Thymus (tissue), 11 donors: ENCODE measurements around the gene ZNF740. TPM values are rescaled to one million over a fixed set of nuclear protein-coding genes. Genes with fewer than 3 reads are reported as not detected.
"Not testable (repeated sequence)": the region's sequence is repeated elsewhere in the genome, so short reads cannot be mapped to it uniquely, and the experiment has no call there.

Experiments
- DNase-seq, 9 donors: peaks; one replicate each; pipeline ENCODE4 v3.0.0-alpha.2; 2013; ENCODE audit warnings: low spot score in 9 of 9, low read depth in 6 of 9, missing footprints in 1 of 9
- H3K27ac ChIP-seq, 2 donors: one replicate each; pipeline ENCODE4 v1.5.1; 2013; ENCODE audit warnings: control low read depth in 1 of 2, low read depth in 1 of 2, low read length in 1 of 2, mild to moderate bottlenecking in 1 of 2, moderate library complexity in 1 of 2
- H3K27me3 ChIP-seq, 2 donors: one replicate each; pipeline ENCODE4 v1.5.1; 2013; ENCODE audit warnings: low read length in 1 of 2; ENCODE audit not compliant: control insufficient read depth in 2 of 2, insufficient read depth in 1 of 2
- H3K36me3 ChIP-seq, 2 donors: one replicate each; pipeline ENCODE4 v1.5.1; 2013; ENCODE audit warnings: low read length in 1 of 2, mild to moderate bottlenecking in 1 of 2, moderate library complexity in 1 of 2; ENCODE audit not compliant: control insufficient read depth in 2 of 2, insufficient read depth in 2 of 2
- H3K4me1 ChIP-seq, 2 donors: one replicate each; pipeline ENCODE4 v1.5.1; 2013; ENCODE audit warnings: low read length in 2 of 2; ENCODE audit not compliant: control insufficient read depth in 2 of 2, insufficient read depth in 2 of 2
- H3K4me3 ChIP-seq, 2 donors: one replicate each; pipeline ENCODE4 v1.5.1; 2013; ENCODE audit warnings: low read length in 2 of 2, control low read depth in 1 of 2, mild to moderate bottlenecking in 1 of 2
- H3K9me3 ChIP-seq, 2 donors: one replicate each; pipeline ENCODE4 v1.5.1; 2013; ENCODE audit warnings: low read length in 1 of 2, mild to moderate bottlenecking in 1 of 2; ENCODE audit not compliant: control insufficient read depth in 2 of 2, insufficient read depth in 1 of 2
- WGBS: extraction: QIAGEN DNeasy Blood & Tissue Kit; methylation state at CpG from one replicate; pipeline ENCODE4 v1.1.7; 2013; 5-methylcytosine and 5-hydroxymethylcytosine counted together
- polyA plus RNA-seq: library from polyadenylated mRNA; stranded (reverse); fragments of 200-250 nt; gene quantifications from one replicate; pipeline ENCODE4 v1.2.3, GENCODE V29; 2013
- total RNA-seq: library from RNA; stranded (reverse); fragments of 120-200 nt; gene quantifications from one replicate; pipeline ENCODE4 v1.2.4, GENCODE V29; 2013
- donor health status: healthy.

ZNF740 gene
- total and polyA plus RNA-seq, 2 donors, result 10.3 to 22.6 TPM

GRCh38 chr12:53152390-53152789 is 28.1 kb upstream of the ZNF740 start:
- no peaks in the 10 kb centered on the region for H3K27me3 ChIP-seq
- H3K4me3 ChIP-seq, result no peak overlapping the region
- DNase-seq, result no peak
- no peaks in the 10 kb centered on the region for H3K36me3 ChIP-seq
- H3K27ac ChIP-seq, result no peak overlapping the region
- no peaks in the 10 kb centered on the region for H3K9me3 ChIP-seq
- H3K4me1 ChIP-seq, result no peaks in the 10 kb centered on the region

- WGBS, result 23% methylated on average over 14 of the region's 14 CpGs
Measured at GRCh38 chr12:53159195-53159839, 21.2 kb upstream of the ZNF740 start.

GRCh38 chr12:53160000-53160399 is 20.5 kb upstream of the ZNF740 start:
- Histone ChIP-seq H3K9me3 (no peaks in the 10 kb centered on the region), H3K27me3 (no peaks in the 10 kb centered on the region), H3K4me1 (peaks cover 0 to 7% of the 10 kb centered on the region in 2 donors), H3K27ac (no peak overlapping the region), H3K36me3 (peaks cover 0 to 6% of the 10 kb centered on the region in 2 donors), H3K4me3 (no peak overlapping the region)
- DNase-seq, result no peak
- 94% methylated on average over 16 of the region's 16 CpGs for WGBS

More at GRCh38 chr12:53159195-53159839, 21.2 kb upstream of the ZNF740 start:
- no peak overlapping the region for H3K27ac ChIP-seq
- DNase-seq, result peak; percentile 43 to 91 (median 78)
- peaks cover 0 to 6% of the 10 kb centered on the region in 2 donors for H3K36me3 ChIP-seq
- no peak overlapping the region for H3K4me3 ChIP-seq
- no peaks in the 10 kb centered on the region for H3K9me3 ChIP-seq
- H3K27me3 ChIP-seq, result no peaks in the 10 kb centered on the region
- H3K4me1 ChIP-seq, result peaks cover 0 to 7% of the 10 kb centered on the region in 2 donors

GRCh38 chr12:53160673-53161072 is 19.8 kb upstream of the ZNF740 start:
- Histone ChIP-seq H3K27me3 (no peaks in the 10 kb centered on the region), H3K9me3 (no peaks in the 10 kb centered on the region), H3K27ac (no peak overlapping the region), H3K4me1 (peaks cover 0 to 7% of the 10 kb centered on the region in 2 donors), H3K36me3 (peaks cover 0 to 6% of the 10 kb centered on the region in 2 donors), H3K4me3 (no peak overlapping the region)
- 97% methylated on average over 2 of the region's 2 CpGs for WGBS
- DNase-seq, result no peak

GRCh38 chr12:53161119-53161911 is 19.2 kb upstream of the ZNF740 start:
- Histone ChIP-seq H3K27ac (no peak overlapping the region), H3K4me3 (no peak overlapping the region), H3K9me3 (no peaks in the 10 kb centered on the region), H3K27me3 (no peaks in the 10 kb centered on the region), H3K4me1 (peaks cover 0 to 7% of the 10 kb centered on the region in 2 donors), H3K36me3 (peaks cover 0 to 6% of the 10 kb centered on the region in 2 donors)
- WGBS, result 97% methylated on average over 8 of the region's 8 CpGs
- no peak for DNase-seq

- not testable (repeated sequence) for H3K36me3 ChIP-seq, H3K4me1 ChIP-seq, H3K4me3 ChIP-seq, DNase-seq, H3K27me3 ChIP-seq, H3K27ac ChIP-seq, H3K9me3 ChIP-seq
- 97% methylated on average over 2 of the region's 2 CpGs for WGBS
Measured at GRCh38 chr12:53163008-53163407, 17.5 kb upstream of the ZNF740 start.

- Histone ChIP-seq H3K27ac (no peak overlapping the region), H3K36me3 (peaks cover 6 to 13% of the 10 kb centered on the region in 2 donors), H3K4me3 (no peak overlapping the region)
Measured at GRCh38 chr12:53166837-53167236, 13.7 kb upstream of the ZNF740 start.

GRCh38 chr12:53169644-53170043 is 10.9 kb upstream of the ZNF740 start:
- H3K9me3 ChIP-seq, result no peaks in the 10 kb centered on the region
- H3K4me1 ChIP-seq, result peaks cover 0 to 3% of the 10 kb centered on the region in 2 donors
- no peak for DNase-seq
- H3K27me3 ChIP-seq, result no peaks in the 10 kb centered on the region
- no peak overlapping the region for H3K27ac ChIP-seq
- H3K36me3 ChIP-seq, result peaks cover 9 to 16% of the 10 kb centered on the region in 2 donors
- no peak overlapping the region for H3K4me3 ChIP-seq
- 97% methylated on average over 7 of the region's 7 CpGs for WGBS

More at GRCh38 chr12:53166837-53167236, 13.7 kb upstream of the ZNF740 start:
- Histone ChIP-seq H3K27me3 (no peaks in the 10 kb centered on the region), H3K9me3 (no peaks in the 10 kb centered on the region), H3K4me1 (peaks cover 0 to 3% of the 10 kb centered on the region in 2 donors)
- DNase-seq, result no peak

GRCh38 chr12:53170215-53170614 is 10.3 kb upstream of the ZNF740 start:
- Histone ChIP-seq H3K36me3 (peaks cover 9 to 16% of the 10 kb centered on the region in 2 donors), H3K27ac (no peak overlapping the region), H3K9me3 (no peaks in the 10 kb centered on the region), H3K4me3 (no peak overlapping the region), H3K4me1 (peaks cover 0 to 3% of the 10 kb centered on the region in 2 donors), H3K27me3 (no peaks in the 10 kb centered on the region)
- WGBS, result 98% methylated on average over 8 of the region's 8 CpGs
- DNase-seq, result no peak
